GM21381 (cell line): Measurements from ENCODE around the gene BCKDHB.
A peak's percentile ranks its signal among the peaks of the same experiment; 100 is the strongest.
"Not testable (repeated sequence)": the region's sequence is repeated elsewhere in the genome, so short reads cannot be mapped to it uniquely, and the experiment has no call there.

Source experiments
- ATAC-seq: cut with Tn5 transposase; IDR thresholded peaks from one replicate; pipeline ENCODE4 v1.9.1; 2021; ENCODE audit warnings: mild to moderate bottlenecking, moderate library complexity; ENCODE audit not compliant: unreplicated experiment

BCKDHB gene

GRCh38 chr6:80251321-80251720 is 144.8 kb downstream of the BCKDHB start:
- ATAC-seq, result no peak

- no peak for ATAC-seq
These were observed 148.2 kb downstream of the BCKDHB start for GRCh38 chr6:80254716-80255115.

GRCh38 chr6:80256691-80257090 is 150.2 kb downstream of the BCKDHB start:
- ATAC-seq, result no peak

GRCh38 chr6:80259118-80259517 is 152.6 kb downstream of the BCKDHB start:
- no peak for ATAC-seq

GRCh38 chr6:80263585-80263984 is 157.1 kb downstream of the BCKDHB start:
- no peak for ATAC-seq

- no peak for ATAC-seq
These were observed 162.6 kb downstream of the BCKDHB start for GRCh38 chr6:80268865-80269730.

- no peak for ATAC-seq
These were observed 164.6 kb downstream of the BCKDHB start for GRCh38 chr6:80271074-80271473.

- ATAC-seq, result no peak
These were observed 166.5 kb downstream of the BCKDHB start for GRCh38 chr6:80272988-80273387.

- ATAC-seq, result no peak
These were observed 170.4 kb downstream of the BCKDHB start for GRCh38 chr6:80276861-80277260.

- no peak for ATAC-seq
These were observed 171.0 kb downstream of the BCKDHB start for GRCh38 chr6:80277501-80277900.

- peak; percentile 57 for ATAC-seq
These were observed 174.0 kb downstream of the BCKDHB start for GRCh38 chr6:80280262-80281010.

- ATAC-seq, result no peak
These were observed 176.6 kb downstream of the BCKDHB start for GRCh38 chr6:80282913-80283554.

- ATAC-seq, result no peak
These were observed 180.6 kb downstream of the BCKDHB start for GRCh38 chr6:80287112-80287511.

GRCh38 chr6:80287607-80288006 is 181.1 kb downstream of the BCKDHB start:
- no peak for ATAC-seq

GRCh38 chr6:80289727-80290126 is 183.3 kb downstream of the BCKDHB start:
- no peak for ATAC-seq

GRCh38 chr6:80294531-80294930 is 188.1 kb downstream of the BCKDHB start:
- not testable (repeated sequence) for ATAC-seq

GRCh38 chr6:80302716-80303115 is 196.2 kb downstream of the BCKDHB start:
- ATAC-seq, result no peak

GRCh38 chr6:80304014-80304413 is 197.5 kb downstream of the BCKDHB start:
- ATAC-seq, result no peak

GRCh38 chr6:80314531-80314930 is 208.1 kb downstream of the BCKDHB start:
- ATAC-seq, result no peak

- no peak for ATAC-seq
These were observed 210.3 kb downstream of the BCKDHB start for GRCh38 chr6:80316686-80317231.

GRCh38 chr6:80319196-80319595 is 212.7 kb downstream of the BCKDHB start:
- no peak for ATAC-seq
